GM21423 (cell line): ENCODE measurements around the gene AGO3.
"Not testable (repeated sequence)": the region's sequence is repeated elsewhere in the genome, so short reads cannot be mapped to it uniquely, and the experiment has no call there.

Source experiments
- ATAC-seq: cut with Tn5 transposase; IDR thresholded peaks from one replicate; pipeline ENCODE4 v1.9.1; 2021; ENCODE audit warnings: mild to moderate bottlenecking, moderate library complexity; ENCODE audit not compliant: unreplicated experiment

Gene AGO3

DNA sequence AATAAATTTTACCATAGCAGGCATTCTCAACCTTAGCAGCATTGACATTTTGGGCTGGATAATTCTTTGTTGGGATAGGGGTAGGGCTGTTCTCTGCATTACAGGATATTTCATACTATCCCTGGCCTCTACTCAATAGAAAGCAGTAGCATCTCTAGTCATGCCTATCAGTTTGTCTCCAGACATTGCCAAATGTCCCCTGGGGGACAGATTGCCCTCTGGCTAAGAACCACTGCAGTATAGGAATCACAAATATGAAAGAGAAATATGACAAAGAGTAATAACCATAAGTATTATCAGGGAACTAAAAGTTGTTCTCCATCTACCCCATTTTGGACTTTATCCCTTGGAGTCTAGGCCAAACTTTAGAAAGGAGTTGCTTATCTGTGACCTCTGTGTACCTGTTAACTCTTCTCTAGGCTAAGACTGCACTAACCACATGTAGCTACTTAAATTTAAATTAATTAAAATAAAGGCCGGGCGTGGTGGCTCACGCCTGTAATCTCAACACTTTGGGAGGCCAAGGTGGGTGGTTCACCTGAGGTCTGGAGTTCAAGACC is 76.1 kb downstream of the AGO3 start:
- no peak for ATAC-seq

DNA sequence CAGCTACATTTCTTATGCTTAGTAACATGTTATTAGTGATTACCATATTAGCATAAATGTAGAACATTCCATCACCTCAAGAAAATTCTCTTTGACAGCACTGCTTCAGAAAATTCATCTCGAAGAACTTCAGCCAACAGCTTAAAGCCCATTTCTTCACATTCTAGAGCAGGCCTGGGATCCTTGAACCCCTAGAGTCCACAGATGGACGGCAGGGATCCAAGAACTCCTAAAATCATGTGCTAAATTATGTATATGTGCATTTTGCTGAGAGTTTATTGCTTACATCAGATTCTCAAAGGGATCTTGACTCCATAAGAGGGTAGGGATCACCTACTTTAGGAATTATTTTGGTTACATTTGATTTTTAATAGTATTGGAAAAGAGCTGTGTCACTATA is 76.8 kb downstream of the AGO3 start:
- no peak for ATAC-seq

DNA sequence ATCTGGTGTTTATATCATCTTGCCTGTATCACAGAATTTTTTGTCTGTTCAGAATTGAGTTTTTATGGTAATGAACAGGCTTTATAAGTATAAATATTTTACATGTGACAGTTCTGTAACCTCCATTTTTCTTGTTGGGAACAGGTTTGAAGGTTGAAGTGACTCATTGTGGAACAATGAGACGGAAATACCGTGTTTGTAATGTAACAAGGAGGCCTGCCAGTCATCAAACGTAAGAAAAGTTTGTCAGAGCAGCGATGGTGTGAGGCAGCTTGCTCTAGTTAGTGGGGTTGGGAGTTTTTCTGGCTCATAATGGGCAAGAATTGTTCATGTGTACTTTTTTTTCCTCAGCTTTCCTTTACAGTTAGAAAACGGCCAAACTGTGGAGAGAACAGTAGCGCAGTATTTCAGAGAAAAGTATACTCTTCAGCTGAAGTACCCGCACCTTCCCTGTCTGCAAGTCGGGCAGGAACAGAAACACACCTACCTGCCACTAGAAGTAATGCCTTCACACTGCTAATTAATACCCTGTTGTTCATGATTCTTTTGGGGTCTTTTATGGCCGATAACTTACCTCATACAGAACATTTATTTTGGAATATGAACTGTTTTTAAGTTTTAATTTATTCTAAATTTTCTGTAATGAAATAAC is 77.8 kb downstream of the AGO3 start:
- no peak for ATAC-seq

DNA sequence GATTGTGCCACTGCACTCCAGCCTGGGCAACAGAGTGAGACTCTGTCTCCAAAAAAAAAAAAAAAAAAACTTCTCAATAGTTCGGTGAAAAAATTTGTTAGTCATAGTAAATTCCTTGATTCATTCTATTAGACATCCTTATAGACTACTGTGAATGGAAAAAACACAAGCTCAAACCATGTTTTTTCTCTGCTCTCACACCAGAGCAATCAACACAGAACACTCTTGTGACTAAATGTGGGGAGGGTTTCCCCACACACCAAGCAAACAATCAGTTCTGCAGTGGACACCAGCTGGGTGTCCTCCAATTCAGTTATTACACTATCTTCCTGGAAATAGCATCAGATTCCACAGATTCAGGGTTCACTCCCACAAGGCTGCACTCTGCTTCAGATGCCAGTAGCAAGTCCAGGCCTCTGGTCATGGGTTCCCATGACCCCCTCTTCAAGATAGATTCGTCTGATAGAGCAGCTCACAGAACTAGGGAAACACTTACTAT is 83.9 kb downstream of the AGO3 start:
- ATAC-seq, result no peak

DNA sequence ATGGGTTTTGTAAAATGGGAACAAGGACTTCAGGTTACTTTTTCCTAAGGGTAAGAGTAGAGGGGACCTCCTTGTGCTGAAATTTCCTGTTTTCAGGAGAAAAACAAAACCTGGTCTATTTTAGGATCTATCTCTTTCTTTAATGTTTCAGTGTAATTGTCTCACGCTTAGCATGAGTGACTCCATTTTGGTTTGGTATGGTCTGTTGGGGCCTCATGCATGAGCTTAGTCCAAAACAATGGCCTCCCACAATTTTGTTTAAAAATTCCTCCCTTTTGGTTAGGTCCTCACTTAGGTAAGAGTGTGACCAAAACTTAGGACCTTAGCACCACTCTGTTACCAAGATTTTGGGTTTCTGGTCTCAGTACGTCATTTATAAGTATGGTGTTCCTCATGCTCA is 85.8 kb downstream of the AGO3 start:
- ATAC-seq, result no peak

DNA sequence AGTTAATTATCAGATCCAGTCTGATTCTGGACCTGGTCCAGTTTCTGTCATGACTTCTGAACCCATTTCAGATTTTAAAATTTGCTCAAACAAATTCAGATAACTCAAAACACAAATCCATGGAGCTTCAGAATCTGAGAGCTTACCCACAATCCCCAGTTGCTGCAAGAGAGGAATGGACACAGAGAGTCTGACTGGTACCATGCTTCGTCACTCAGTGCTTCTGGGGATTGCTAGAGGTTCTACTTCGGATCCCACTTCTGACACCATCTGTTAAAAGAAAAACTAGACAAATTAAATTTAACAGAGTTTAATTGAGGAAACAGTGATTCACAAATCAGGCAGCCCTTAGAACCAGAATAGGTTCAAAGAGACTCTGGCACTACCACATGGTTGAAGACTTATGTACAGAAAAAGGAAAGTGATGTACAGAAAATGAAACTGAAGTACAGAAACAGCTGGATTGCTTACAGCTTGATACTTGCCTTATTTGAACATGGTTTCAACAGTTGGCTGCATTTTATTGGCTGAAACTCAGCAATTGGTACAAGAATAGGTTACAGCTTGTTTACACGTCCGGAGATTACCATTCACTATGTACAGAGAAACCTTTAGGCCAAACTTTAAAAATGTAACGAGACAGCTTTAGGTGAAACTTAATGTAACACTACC is 92.3 kb downstream of the AGO3 start:
- ATAC-seq, result no peak

DNA sequence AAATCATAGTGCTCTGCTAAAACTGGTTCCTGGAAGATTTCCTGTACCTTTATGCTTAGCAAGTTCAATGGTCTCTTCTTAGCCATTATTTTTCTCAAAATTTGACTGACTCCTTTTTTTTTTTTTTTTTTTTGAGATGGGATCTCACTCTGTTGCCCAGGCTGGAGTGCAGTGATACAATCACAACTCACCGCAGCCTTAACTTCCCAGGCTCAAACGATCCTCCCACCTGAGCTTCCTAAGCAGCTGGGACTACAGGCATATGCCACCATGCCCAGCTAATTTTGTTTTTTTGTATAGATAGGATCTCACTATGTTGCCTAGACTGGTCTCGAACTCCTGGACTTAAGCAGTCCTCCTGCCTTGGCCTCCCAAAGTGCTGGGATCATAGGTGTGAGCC is 93.1 kb downstream of the AGO3 start:
- not testable (repeated sequence) for ATAC-seq

DNA sequence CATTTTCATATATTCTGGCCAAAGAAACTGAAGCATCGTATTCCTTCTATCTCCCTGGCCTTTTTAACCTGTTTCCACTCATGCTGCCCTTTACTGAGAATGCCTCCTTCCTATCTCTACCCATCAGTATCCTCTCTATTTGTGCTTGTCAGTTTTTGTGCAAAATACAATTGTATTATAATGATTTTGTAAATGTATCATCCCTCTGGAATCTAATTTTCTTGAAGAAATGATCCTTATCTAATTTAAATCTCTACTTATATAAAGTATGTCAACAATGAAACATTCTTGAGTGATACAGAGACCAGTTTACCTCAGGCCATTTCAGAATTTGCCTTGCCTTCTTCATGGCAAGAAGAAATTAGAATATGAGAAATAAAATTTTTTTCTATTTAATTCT is 93.9 kb downstream of the AGO3 start:
- no peak for ATAC-seq

DNA sequence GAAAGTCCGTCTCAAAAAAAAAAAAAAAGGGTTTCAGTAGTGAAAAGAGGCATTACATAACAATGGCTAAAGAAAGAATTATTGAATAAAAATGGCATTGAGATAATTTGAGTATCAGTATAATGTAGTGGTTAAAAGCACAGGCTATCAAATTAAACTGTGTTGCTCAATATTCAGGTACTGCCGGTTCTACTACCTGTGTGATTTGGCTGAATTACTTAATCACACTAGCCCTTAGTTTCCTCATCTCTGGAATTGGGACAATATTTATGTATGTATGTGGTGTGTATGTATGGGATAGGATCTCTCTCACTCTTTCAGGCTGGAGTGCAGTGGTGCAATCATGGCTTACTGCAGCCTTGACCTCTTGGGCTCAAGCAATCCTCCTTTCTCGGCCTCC is 96.9 kb downstream of the AGO3 start:
- no peak for ATAC-seq

DNA sequence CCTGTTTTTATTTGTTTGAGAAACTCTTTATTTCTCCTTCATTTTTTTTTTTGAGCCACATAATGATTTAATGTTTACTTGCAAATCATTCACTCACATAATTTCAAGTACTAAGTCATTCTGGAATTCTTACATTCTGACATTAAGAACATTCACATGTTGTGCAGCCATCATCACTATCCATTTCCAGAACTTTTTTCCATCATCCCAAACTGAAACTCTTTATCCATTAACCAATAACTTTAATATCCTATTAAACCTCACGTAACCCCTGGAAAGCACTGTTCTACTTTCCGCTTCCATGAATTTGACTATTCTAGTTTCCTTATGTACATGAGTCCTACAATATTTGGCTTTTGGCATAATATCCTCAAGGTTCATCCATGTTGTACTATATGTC is 100.5 kb downstream of the AGO3 start:
- no peak for ATAC-seq

DNA sequence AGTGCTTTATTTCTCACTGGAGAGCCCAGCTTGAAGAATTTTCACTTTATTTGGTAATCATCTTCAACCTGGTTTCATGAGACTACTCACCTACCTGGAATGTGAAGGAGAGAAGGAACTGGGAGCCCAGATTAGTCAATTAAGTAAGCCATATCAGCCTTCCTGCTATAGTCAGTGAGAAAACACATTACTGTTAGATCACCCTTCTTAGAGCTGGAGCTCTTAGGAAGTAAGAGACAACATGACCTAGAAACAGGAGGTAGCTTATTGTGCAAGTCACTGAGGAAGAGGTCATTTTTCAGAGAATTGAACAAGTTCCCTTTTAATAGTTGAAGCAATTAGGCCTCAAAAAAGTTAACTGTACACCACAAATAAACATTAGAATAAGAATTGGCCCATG is 103.8 kb downstream of the AGO3 start:
- no peak for ATAC-seq

DNA sequence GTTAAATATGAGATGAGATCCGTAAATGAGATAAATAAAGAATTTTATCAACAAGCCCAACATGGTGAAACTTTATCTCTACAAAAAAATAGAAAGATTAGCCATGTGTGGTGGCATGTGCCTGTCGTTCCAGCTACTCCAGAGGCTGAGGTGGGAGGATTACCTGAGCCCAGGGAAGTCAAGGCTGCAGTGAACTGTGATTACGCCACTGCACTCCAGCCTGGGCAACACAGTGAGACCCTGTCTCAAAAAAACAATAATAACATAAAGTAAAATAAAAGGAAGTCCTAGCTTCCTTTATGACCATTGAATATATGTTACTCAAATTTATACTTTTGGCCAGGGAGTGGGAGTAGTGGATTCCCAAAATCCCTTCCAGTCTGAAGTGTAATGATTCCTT is 104.2 kb downstream of the AGO3 start:
- no peak for ATAC-seq

DNA sequence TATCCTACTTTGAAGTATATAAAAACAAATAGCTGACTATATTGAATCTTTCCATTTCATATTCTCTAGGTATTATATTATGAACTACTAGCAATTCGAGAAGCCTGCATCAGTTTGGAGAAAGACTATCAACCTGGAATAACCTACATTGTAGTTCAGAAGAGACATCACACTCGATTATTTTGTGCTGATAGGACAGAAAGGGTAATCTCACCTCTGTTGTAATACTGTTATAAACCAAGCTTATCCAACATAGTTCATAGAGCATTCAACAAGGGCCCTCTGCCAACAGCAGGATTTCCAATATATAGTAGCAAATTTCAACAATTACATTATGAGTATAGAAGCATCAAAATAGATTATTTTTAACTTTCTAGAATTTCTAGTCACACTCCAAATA is 109.3 kb downstream of the AGO3 start:
- ATAC-seq, result no peak

DNA sequence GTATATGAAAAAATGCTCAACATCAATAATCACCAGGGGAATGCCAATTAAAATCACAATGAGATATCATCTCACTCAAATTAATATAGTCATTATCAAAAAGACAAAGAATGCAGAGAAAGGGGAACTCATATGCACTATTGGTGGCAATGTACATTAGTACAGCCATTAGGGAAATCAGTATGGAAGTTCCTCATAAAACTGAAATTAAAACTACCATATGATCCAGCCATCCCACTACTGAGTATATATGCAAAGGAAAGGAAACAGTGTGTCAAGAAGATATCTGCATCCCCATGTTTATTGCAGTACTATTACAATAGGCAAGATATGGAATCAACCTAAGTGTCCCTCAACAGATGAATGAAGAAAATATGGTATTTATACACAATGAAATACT is 120.9 kb downstream of the AGO3 start:
- ATAC-seq, result no peak

DNA sequence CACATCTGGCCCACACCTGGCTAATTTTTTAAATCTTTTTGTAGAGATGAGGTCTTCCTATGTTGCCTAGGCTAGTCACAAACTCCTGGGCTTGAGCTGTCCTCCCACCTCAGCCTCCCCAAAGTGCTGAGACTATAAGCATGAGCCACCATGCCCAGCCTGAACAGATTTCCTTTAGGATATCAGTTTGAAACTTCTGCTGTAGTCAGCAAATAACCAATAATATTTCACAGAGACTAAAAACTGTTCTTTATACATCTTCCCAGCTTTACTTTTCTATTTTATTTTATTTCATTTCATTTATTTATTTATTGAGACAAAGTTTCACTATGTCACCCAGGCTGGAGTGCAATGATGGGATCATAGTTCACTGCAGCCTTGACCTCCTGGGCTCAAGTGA is 123.1 kb downstream of the AGO3 start:
- ATAC-seq, result no peak

DNA sequence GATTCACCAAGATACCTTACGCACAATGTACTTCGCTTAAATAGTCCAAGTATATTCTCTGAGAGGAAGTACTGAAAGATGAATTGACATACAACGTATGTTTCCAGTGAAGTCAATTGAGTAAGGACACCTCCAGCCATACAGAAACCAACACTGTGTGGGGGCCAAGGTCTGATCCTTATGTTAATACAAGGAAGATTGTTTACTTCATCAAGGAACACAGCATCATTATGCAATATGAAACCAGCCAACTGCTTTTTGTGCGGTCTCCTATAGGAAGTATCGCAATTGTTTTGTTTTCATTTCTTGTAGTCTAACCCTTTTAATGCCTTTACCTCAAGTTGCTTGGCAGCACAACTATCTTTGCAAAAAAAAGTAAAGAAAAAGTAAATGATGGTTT is 124.8 kb downstream of the AGO3 start:
- ATAC-seq, result no peak

DNA sequence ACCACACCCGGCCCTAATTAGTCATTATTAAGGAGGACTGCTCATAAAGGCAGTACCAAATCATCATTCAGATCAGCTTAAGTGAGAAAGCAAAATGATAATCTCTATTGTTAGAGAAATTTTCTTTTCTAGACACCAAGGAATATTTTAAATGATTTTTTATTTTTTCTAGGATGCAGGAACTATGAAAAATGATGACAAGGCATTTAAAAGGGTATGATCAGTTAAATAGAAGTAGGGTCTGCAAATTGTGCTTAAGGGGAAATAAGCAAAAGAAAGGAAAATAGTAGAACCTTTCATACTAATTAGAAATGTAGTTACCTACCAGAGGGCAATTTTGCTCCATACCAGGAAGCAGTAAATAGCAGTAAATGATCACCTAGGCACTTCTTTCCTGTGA is 131.4 kb downstream of the AGO3 start:
- no peak for ATAC-seq

DNA sequence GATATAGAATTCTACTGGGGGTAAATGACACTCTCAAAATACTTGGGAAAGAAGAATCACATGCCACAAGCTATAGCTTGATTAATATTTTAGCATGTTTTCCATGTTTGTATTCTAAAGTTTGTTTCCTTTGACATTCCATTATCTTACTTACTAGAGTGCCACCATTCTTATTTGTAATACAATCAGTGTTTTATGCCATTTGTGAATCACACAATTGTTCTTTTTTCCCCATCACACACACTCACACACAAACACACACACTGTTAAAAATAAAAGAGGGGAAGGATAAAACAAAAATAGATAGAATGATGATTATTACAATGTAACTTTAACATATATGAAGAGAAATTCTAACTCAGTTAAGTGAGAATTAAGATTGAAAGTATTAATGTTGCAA is 137.0 kb downstream of the AGO3 start:
- ATAC-seq, result no peak

DNA sequence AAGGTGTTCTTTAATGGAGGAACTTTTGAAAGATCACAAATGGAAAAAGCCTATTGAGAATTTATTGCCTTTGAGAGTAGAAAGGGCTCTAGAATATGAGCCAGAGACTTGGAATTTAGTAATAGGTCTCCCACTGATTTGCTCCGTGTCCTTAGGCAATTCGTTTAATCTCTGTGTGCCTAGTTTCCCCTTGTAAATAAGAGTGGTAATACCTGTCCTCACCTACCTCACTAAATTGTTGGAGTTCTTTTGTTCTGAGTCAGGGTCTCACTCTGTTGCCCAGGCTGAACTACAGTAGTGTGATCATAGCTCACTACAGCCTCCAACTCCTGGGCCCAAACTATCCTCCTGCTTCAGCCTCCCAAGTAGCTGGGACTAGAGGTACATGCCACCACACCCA is 138.0 kb downstream of the AGO3 start:
- no peak for ATAC-seq

DNA sequence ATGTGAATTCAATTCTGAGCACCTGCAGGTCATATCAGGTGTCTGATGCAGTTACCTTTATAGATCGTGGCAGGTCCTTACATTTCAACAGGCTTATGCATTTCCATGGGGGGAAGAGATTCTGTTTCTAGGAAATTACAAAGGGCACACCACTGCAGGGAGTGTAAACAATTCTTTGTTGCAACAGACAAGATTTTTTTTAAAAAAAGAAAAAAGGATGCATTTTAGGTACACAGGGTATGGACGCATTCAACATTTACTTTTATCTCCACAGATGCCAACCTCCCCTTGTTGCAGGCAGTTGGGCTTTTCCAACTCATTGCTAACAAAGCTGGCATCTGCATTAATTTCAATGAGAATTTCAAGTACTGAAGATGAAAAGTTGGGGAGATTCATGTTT is 139.4 kb downstream of the AGO3 start:
- no peak for ATAC-seq

DNA sequence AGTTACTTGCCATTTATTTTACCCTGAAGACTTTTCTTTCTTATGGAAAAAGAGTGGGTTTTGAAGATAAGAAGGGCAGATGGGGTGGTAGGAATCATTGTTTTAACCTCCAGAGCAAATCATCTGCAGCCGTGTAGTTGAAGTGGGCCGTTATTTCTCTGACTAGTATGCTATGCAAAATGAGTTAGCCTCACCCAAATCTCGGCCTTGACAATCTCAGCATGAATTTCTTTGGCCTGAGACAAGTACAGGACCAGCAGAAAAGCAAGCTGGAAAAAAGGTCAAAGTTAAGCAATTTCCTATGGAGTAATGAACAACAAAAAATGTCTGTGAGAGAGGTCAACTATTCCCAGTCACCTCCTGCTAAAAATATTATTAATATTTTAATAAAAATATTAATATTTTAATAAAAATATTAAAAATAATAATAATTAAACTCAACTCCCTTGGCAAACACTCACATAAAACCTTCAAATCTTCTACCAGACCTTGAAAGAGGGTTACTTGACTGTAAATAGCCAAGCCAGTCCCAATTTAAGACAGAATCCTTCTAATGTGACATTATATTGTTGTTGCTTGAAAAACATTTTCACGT is 146.2 kb downstream of the AGO3 start:
- ATAC-seq, result no peak

DNA sequence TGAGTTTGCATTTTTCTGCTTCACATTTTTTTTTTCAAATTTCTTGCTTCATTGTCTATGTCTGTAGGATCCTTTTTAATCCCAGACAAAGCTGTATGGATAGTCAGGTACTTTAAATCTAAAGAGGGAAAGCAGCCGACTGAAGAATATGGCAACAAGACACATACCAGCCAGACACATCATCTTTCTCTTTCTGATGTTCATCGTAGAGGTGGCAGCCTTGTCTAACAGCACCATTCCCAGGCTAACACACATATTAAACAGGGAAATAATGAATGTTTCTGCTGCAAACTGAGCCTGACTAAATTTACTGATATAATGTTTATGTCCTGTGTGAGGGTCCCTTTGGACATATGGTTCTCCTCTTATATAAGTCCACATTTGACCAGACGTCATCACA is 149.3 kb downstream of the AGO3 start:
- ATAC-seq, result no peak
